A673 (cell line): Measurements from ENCODE around the gene HBP1. TPM values are rescaled to one million over a fixed set of nuclear protein-coding genes. Genes with fewer than 3 reads are reported as not detected.

Experiments
- BruUV-seq: library from RNA; stranded (reverse); fragments of 400-500 nt; replicated peaks from 2 replicates; lab custom pipeline; 2021; lab: Mats Ljungman, UMichigan
- CTCF ChIA-PET: fragments of 300-600 bp; sonication (Branson Sonifier 250); formaldehyde crosslinking; loops from one replicate; lab custom pipeline; 2022; ENCODE audit warnings: antibody characterized with exemption; lab: Charles Lee
- POLR2A ChIA-PET: fragments of 300-600 bp; sonication (Branson Sonifier 250); formaldehyde crosslinking; loops from one replicate; lab custom pipeline; 2022; ENCODE audit warnings: antibody characterized with exemption; ENCODE audit not compliant: low non-redundant PET; lab: Charles Lee
- DNase-seq: peaks from one replicate; pipeline ENCODE4 v3.0.0-alpha.2; 2015; ENCODE audit warnings: low spot score
- H3K27ac ChIP-seq: fragments of 200-600 bp; sonication (generic); 2 replicates; pipeline ENCODE4 v1.5.1; 2016; ENCODE audit warnings: mixed run types, low read depth, mild to moderate bottlenecking, mixed read lengths, antibody characterized with exemption, low read length; ENCODE audit not compliant: poor library complexity, severe bottlenecking
- H3K27me3 ChIP-seq: fragments of 200-600 bp; sonication (generic); replicated peaks from 2 replicates; pipeline ENCODE4 v1.6.1; 2017; ENCODE audit warnings: mixed run types, low read depth, mild to moderate bottlenecking, mixed read lengths, antibody characterized with exemption, low read length; ENCODE audit not compliant: insufficient read depth, poor library complexity
- H3K36me3 ChIP-seq: fragments of 200-600 bp; sonication (generic); 2 replicates; pipeline ENCODE4 v1.6.1; 2016; ENCODE audit warnings: mixed run types, mild to moderate bottlenecking, mixed read lengths, antibody characterized with exemption, low read length; ENCODE audit not compliant: insufficient read depth, poor library complexity, severe bottlenecking
- H3K4me1 ChIP-seq: fragments of 200-600 bp; sonication (generic); 2 replicates; pipeline ENCODE4 v1.6.1; 2017; ENCODE audit warnings: mixed run types, mild to moderate bottlenecking, mixed read lengths, antibody characterized with exemption, low read length; ENCODE audit not compliant: insufficient read depth, poor library complexity, severe bottlenecking
- H3K4me3 ChIP-seq: fragments of 200-600 bp; sonication (generic); 2 replicates; pipeline ENCODE4 v1.5.1; 2016; ENCODE audit warnings: low read depth, mixed run types, mild to moderate bottlenecking, mixed read lengths, low read length; ENCODE audit not compliant: poor library complexity, severe bottlenecking
- H3K9me3 ChIP-seq: fragments of 200-600 bp; sonication (generic); 2 replicates; pipeline ENCODE4 v1.6.1; 2016; ENCODE audit warnings: mixed run types, low read depth, mild to moderate bottlenecking, mixed read lengths, antibody characterized with exemption, low read length; ENCODE audit not compliant: poor library complexity, severe bottlenecking
- EZH2 ChIP-seq: fragments of 200-600 bp; sonication (generic); IDR thresholded peaks from 2 replicates; pipeline ENCODE4 v1.6.1; 2017; ENCODE audit warnings: borderline replicate concordance, low read depth, mild to moderate bottlenecking, mixed read lengths, antibody characterized with exemption, low read length; ENCODE audit not compliant: poor library complexity, severe bottlenecking
- intact Hi-C: fragments of 100-400 bp; cut with micrococcal nuclease; formaldehyde crosslinking; loops from one replicate; pipeline ENCODE4 v1.10.0; 2022; ENCODE audit not compliant: unreplicated experiment
- total RNA-seq: library from RNA; stranded (reverse); gene quantifications from 2 replicates; pipeline ENCODE4 v1.2.3, GENCODE V29; 2021
- TF ChIP-seq, protein P1 (sequence below): fragments of 300-800, 200-600 bp; sonication (generic); conservative IDR thresholded peaks from 2 replicates; pipeline ENCODE4 v1.5.1; 2017; ENCODE audit warnings: low read depth, mild to moderate bottlenecking, antibody characterized with exemption, low read length, moderate library complexity, mixed read lengths

The HBP1 gene
- total RNA-seq, 1 experiment from 2014 or later: 11.7 TPM

- CTCF ChIA-PET: no interaction called here
These were observed 4.7 kb upstream of the HBP1 start for GRCh38 chr7:107164092-107164491.

DNA sequence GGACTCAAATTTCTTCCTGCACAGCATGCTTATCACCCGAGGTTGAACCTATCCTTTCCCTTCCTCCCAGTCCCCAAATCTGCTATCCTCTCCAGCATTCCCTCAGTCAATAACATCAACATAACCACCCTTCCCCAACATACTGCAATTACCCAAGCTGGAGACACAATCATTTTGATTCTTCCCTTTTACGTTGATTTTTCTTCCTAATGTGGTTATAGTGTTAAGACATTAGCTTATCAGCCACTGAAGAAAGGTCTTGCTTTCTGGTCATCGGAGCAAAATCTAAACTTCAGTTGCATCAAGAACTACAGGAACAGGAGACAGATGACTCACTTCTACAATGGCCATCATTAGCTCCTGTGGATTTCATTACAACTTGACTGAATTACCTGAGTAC is 3.5 kb upstream of the HBP1 start:
- TF ChIP-seq EZH2: no peak
- TF ChIP-seq, protein P1, sequence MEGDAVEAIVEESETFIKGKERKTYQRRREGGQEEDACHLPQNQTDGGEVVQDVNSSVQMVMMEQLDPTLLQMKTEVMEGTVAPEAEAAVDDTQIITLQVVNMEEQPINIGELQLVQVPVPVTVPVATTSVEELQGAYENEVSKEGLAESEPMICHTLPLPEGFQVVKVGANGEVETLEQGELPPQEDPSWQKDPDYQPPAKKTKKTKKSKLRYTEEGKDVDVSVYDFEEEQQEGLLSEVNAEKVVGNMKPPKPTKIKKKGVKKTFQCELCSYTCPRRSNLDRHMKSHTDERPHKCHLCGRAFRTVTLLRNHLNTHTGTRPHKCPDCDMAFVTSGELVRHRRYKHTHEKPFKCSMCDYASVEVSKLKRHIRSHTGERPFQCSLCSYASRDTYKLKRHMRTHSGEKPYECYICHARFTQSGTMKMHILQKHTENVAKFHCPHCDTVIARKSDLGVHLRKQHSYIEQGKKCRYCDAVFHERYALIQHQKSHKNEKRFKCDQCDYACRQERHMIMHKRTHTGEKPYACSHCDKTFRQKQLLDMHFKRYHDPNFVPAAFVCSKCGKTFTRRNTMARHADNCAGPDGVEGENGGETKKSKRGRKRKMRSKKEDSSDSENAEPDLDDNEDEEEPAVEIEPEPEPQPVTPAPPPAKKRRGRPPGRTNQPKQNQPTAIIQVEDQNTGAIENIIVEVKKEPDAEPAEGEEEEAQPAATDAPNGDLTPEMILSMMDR: no peak
- no peaks in the 10 kb centered on the region for H3K27me3 ChIP-seq
- ChIA-PET CTCF (no interaction called here), POLR2A (no interaction called here)
- BruUV-seq: no TSS peak
- DNase-seq: no peak
- intact Hi-C loops: no loop called here
- H3K36me3 ChIP-seq: no peaks in the 10 kb centered on the region
- H3K4me1 ChIP-seq: peaks cover 5% of the 10 kb centered on the region
- no peak overlapping the region for H3K4me3 ChIP-seq
- no peaks in the 10 kb centered on the region for H3K9me3 ChIP-seq
- no peak overlapping the region for H3K27ac ChIP-seq

More at GRCh38 chr7:107164092-107164491, 4.7 kb upstream of the HBP1 start:
- intact Hi-C loops: no loop called here
- TF ChIP-seq EZH2: no peak
- TF ChIP-seq, protein P1: no peak
- H3K4me1 ChIP-seq: peaks cover 5% of the 10 kb centered on the region
- H3K36me3 ChIP-seq: no peaks in the 10 kb centered on the region
- no peak overlapping the region for H3K4me3 ChIP-seq
- POLR2A ChIA-PET: no interaction called here
- no peaks in the 10 kb centered on the region for H3K27me3 ChIP-seq
- BruUV-seq: no TSS peak
- H3K9me3 ChIP-seq: no peaks in the 10 kb centered on the region
- H3K27ac ChIP-seq: no peak overlapping the region
- DNase-seq: no peak

DNA sequence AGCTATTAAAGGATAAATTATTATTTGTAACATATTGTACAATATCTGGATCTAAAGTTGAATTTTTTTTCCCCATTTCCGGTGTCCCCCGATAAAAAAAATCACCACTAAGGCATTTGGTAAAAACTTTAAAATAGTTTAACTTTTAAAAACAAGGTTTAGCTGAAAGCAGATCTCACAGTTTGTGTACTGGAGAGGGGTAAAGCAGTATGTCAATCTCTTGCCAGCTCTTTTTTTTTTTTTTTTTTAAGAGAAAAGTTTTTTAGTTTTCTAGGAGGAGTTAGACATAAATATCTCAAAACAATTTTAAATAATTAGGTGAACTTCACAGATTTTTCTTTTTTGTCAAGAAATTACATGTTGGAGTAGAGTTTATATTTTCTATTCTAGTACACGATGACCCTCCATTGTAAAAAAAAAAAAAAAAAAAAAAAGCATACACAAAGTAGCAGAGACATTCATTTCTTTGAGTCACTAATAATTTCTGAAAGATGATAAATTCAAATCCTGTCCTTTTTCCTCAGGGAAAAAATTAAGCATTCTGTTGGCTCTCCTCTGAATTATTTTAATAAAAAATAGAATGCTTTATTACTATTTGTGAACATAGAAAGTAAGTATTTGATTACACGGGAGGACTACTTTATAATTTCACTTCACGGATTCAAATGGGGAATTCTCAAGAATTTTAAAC is 1.9 kb upstream of the HBP1 start:
- no peak for DNase-seq
- ChIA-PET POLR2A (interaction anchor here (0.6 kb wide), 1 partner anchor 11 kb away, joined by 5 read pairs; no protein-coding TSS in a partner anchor), CTCF (interaction anchor here (0.6 kb wide), 1 partner anchor 714 kb away, joined by 3 read pairs; no protein-coding TSS in a partner anchor)
- BruUV-seq: no TSS peak
- peak overlapping the region; percentile 84 for H3K4me3 ChIP-seq
- H3K27ac ChIP-seq: peak overlapping the region; percentile 84
- H3K4me1 ChIP-seq: peaks cover 5% of the 10 kb centered on the region
- H3K27me3 ChIP-seq: no peaks in the 10 kb centered on the region
- no peaks in the 10 kb centered on the region for H3K36me3 ChIP-seq
- intact Hi-C loops: no loop called here
- H3K9me3 ChIP-seq: no peaks in the 10 kb centered on the region
- TF ChIP-seq, protein P1: no peak
